EL (cell line): Measurements from ENCODE around the gene PFDN1.

Experiments used
- DNase-seq: peaks from one replicate; pipeline ENCODE4 v3.0.0-alpha.2; 2016

Gene PFDN1

GRCh38 chr5:140255460-140256157 is 47.3 kb downstream of the PFDN1 start:
- DNase-seq: no peak

GRCh38 chr5:140253985-140254384 is 48.9 kb downstream of the PFDN1 start:
- DNase-seq: no peak

- no peak for DNase-seq
Observed at GRCh38 chr5:140252470-140253126, 50.3 kb downstream of the PFDN1 start.

DNA sequence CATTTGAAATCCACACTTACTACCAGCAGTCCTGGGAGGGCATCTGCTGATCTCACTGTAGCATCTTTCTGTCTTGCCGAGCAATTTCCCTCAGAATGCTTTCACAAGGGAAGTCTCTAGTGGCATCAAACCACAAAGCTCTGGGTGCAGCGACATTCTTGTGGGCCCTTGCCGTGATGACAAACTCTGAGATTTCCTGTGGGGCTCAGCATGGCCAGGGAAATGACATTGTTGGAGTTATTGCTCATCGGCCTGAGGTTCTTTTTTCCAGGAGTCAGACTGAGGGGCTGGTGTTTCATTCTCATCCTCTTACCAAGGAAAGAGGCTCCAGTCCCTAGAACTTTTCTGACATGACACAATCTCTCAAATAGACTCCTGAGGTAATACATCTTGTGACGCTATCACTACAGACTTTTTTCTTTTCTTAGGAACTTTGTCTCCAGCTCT is 51.4 kb downstream of the PFDN1 start:
- DNase-seq: peak; percentile 99

GRCh38 chr5:140250386-140250785 is 52.5 kb downstream of the PFDN1 start:
- no peak for DNase-seq

DNA sequence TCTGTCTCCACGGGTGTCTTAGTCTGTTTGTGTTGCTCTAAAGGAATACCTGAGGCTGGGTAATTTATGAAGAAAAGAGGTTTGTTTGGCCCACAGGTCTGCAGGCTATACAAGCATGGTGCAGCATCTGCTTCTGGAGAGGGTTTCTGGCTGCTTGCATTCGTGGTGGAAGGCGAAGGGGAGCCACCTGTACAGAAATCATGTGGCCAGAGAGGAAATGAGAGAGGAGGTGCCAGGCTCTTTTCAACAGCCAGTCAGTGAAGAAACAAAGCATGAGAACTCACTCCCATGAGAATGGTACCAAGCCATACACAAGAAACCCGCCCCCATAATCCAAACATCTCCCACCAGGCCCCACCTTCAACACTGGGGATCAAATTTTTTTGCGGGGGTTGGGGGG is 53.4 kb downstream of the PFDN1 start:
- DNase-seq: no peak

DNA sequence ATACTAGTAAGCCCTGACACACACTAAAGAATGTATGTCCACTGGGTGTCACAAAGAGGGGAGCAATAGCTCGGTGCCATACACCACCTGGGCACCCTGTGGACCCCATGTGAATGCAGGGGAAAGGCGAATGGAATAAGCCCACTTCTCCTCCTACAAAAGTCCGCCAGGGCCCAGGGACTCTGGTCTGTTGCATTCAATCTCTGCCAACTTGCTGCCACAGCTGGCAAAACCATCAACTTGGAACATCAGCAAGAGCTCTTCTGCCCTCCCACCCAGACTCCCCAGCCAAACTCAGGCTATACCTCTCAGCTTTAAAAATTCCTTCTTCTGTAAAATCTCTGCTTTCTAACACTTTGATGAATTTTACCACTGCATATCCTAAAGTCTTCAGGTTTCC is 54.5 kb downstream of the PFDN1 start:
- DNase-seq: no peak

- DNase-seq: peak; percentile 90
Observed at GRCh38 chr5:140246378-140247122, 56.4 kb downstream of the PFDN1 start.

DNA sequence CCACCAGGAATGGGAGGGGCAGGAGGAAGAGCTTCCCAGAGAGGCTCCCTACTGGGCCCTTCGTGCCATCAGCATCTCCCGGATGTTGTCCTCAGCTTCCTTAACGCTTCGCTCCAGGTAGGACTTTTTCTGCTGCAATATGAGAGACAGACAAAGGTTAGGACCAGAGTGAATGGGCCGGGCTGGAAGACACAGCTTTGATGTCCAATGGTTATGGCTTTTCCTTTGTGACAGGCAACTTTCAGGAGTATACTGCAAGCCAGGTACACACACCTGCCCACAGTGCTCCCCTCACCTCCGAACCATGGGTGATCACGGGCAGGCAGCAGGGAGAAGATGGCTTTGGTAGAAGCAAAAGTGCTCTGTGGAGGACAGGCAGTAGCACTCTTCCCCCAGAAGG is 57.0 kb downstream of the PFDN1 start:
- DNase-seq: no peak

DNA sequence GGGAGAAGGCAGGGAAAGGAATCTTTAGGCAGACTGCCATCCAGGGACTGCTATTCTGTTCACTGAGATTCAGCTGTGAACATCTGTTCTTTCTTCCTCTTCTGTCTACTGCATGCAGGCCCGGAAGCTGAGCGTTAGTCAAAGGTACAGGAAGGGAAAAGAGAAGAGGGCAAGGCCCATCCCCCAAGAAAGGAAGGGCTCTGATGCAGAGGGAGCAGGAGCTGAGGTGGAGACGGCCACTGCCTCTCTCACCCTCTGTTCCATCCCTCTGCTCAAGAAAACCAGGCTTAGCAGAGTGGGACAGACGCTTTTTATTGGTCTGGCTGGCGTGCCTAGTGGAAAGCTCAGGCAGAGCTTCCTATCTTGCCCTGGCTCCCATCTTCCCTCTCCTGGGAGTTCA is 57.6 kb downstream of the PFDN1 start:
- DNase-seq: peak; percentile 41

- peak; percentile 89 for DNase-seq
Observed at GRCh38 chr5:140244525-140245025, 58.3 kb downstream of the PFDN1 start.

DNA sequence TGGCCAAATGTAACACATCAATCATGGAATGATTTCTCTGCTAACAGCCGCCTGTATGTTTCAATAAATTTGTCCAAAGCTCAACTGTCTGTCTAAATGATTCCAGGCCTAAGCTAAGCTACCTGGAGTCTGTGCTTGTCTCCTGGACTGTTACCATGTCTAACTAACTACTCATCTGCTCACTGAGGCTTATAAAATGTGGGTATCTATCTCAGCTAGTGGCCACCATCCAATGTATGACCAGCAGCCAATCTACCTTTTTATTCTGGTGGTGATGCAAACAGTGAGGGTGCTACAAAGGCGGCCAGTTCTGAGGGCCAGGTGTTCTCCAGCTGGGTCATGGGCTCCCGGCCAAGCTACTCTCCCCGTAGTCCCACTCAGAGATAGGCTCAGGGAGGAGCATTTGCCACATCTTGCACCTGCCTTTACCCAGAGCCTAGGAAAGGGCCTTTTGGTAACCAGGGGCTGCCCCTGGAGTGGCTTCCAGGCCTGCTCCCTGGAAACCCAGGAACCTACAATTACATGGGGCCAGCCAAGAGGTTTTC is 59.1 kb downstream of the PFDN1 start:
- DNase-seq: no peak

DNA sequence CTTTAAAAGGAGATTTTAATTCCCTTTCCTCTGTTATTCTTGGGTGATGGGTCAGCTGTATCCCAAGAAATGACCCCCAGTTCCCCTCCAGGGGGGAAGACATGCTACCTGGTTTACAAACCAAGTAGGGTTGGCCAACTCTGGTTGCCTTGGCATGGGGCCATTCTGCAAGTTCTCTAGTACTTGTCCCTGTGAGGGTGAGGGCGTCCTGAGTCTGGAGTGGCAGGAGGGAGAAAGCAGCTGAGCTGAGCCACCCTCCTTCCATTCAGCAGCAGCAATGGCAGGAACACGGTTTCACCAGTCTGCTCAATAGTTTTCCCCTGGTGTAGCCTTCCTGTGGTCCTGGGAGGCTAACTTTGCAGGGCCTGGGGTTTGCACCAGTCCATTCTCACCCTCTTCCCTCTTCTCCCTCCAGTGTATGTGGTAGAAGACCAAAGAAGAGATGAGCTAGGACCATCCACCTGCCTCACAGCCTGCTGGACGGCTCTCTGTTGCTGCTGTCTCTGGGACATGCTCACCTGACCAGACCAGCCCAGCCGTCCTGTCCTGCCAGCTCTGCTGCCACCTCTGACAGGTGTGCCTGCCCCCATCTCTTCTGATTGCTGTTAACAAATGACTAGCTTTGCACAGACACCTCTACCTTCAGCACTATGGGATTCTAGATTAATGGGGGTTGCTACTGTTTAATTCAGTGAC is 59.9 kb downstream of the PFDN1 start:
- DNase-seq: no peak

- no peak for DNase-seq
Observed at GRCh38 chr5:140242099-140242498, 60.8 kb downstream of the PFDN1 start.

GRCh38 chr5:140240987-140241706 is 61.8 kb downstream of the PFDN1 start:
- peak; percentile 94 for DNase-seq

- peak; percentile 66 for DNase-seq
Observed at GRCh38 chr5:140239939-140240700, 62.8 kb downstream of the PFDN1 start.

DNA sequence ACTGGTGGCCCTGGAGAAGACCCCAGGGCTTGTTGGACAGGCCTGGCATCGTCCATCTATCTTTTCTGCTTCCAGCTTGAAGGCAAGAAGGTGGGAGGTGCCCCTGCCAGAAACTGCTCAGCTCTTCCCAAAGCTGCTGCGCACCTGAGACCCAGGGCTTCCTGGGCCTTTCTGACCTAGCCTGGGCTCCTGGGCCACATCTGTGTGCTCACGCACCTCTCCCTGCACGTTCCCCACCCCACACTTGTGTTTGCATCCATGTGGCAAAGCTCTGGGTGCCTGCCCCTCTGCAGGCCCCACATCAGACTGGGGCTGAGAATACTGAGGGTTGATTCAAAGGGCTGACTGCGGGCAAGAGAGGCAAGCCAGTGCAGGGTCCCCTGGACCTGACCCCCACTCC is 63.4 kb downstream of the PFDN1 start:
- DNase-seq: no peak

DNA sequence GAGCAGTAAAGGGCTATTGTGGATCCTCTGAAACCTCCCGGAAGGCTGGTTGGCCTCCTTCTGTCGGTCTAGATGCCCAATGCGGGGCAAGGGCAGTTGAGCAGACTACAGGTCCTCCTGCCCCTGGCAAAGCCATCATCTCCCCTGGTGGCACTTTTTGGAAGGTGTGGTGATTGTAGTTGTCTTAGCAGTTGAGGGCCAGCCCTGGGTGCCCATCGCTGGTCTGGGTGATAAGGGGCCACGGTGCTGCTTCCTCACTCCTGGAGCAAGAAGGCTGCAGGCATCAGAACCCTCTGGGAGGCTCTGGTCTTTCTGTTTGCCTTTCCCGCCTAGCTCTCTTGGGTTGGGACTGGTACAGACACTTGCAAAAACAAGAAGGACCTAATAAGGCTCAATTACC is 64.1 kb downstream of the PFDN1 start:
- DNase-seq: no peak

- no peak for DNase-seq
Observed at GRCh38 chr5:140236891-140237598, 65.9 kb downstream of the PFDN1 start.

- no peak for DNase-seq
Observed at GRCh38 chr5:140235791-140236551, 66.9 kb downstream of the PFDN1 start.
